ENCODE results near the gene SOS1.

DNA sequence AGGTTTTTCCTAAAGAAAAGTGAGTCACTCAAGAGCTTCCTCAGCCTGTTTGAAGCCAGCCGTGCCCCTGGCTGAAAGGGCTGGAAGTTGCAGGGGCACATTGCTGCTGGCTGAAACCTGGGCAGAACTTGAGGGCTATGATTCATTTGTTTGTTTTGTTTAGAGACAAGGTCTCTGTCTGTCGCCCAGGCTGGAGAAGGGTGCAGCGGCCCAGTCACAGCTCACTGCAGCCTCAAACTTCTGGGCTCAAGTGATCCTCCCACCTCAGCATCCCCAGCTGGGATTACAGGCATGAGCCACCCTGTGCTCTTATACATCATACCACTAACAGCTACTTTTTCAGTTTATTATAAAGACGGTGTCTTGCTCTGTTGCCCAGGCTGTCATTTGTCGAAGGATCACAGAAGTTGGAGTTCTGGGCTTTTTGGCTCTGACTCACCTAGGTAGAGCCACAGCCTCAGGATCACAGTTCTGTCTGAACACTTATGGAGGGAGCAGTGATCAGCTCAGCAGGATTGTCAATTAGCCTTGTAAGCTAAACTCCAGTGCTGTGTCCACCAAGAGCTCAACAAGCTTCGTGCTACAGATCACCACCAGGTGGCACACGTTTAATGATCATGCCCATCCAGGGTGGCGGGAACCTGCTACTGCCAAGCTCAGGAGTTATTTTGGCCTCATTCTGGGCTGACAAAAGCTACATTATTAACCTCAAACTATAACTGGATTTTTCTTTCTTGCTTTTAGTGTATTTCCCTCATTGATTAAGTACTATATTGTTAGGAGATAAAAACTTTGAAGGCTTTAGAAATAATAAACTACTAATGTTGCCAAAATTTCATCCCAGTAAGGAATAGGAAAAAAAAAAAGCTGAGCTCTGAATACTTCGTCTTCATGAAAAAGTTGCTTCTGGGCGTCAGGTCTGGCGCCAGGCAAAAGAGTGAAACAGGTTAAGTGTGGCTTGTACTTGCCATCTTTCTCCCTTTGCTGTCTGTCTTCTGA, 173.3 kb downstream of the SOS1 start:
- TF ChIP-seq POLR2A (IDR thresholded peaks at IDR 0.05), result no peak
- TF ChIP-seq, protein P1, sequence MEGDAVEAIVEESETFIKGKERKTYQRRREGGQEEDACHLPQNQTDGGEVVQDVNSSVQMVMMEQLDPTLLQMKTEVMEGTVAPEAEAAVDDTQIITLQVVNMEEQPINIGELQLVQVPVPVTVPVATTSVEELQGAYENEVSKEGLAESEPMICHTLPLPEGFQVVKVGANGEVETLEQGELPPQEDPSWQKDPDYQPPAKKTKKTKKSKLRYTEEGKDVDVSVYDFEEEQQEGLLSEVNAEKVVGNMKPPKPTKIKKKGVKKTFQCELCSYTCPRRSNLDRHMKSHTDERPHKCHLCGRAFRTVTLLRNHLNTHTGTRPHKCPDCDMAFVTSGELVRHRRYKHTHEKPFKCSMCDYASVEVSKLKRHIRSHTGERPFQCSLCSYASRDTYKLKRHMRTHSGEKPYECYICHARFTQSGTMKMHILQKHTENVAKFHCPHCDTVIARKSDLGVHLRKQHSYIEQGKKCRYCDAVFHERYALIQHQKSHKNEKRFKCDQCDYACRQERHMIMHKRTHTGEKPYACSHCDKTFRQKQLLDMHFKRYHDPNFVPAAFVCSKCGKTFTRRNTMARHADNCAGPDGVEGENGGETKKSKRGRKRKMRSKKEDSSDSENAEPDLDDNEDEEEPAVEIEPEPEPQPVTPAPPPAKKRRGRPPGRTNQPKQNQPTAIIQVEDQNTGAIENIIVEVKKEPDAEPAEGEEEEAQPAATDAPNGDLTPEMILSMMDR (IDR thresholded peaks at IDR 0.05), result peak; percentile 37 to 78 (median 68)
